Duodenal mucosa (tissue), 2 donors: ENCODE data around the gene EBLN1.

Experiments used
- H3K27ac ChIP-seq: one replicate; pipeline ENCODE4 v1.7.0; 2013; ENCODE audit warnings: low read depth, low read length
- H3K27me3 ChIP-seq, 2 donors: one replicate each; pipeline ENCODE4 v1.7.0; 2013; ENCODE audit warnings: low read length in 2 of 2, control low read depth in 1 of 2; ENCODE audit not compliant: insufficient read depth in 2 of 2, control insufficient read depth in 1 of 2
- H3K36me3 ChIP-seq, 2 donors: one replicate each; pipeline ENCODE4 v1.7.0; 2013; ENCODE audit warnings: low read length in 2 of 2, control low read depth in 1 of 2; ENCODE audit not compliant: insufficient read depth in 2 of 2, control insufficient read depth in 1 of 2
- H3K4me1 ChIP-seq, 2 donors: one replicate each; pipeline ENCODE4 v1.7.0; 2013; ENCODE audit warnings: low read length in 2 of 2, control low read depth in 1 of 2; ENCODE audit not compliant: insufficient read depth in 2 of 2, control insufficient read depth in 1 of 2
- H3K4me3 ChIP-seq, 2 donors: one replicate each; pipeline ENCODE4 v1.7.0; 2013; ENCODE audit warnings: low read length in 2 of 2, low read depth in 1 of 2
- H3K9ac ChIP-seq, 2 donors: one replicate each; pipeline ENCODE4 v1.7.0; 2013; ENCODE audit warnings: low read length in 2 of 2, low read depth in 1 of 2
- H3K9me3 ChIP-seq, 2 donors: one replicate each; pipeline ENCODE4 v1.7.0; 2013; ENCODE audit warnings: low read length in 2 of 2, control low read depth in 1 of 2; ENCODE audit not compliant: control insufficient read depth in 1 of 2

EBLN1 gene

DNA sequence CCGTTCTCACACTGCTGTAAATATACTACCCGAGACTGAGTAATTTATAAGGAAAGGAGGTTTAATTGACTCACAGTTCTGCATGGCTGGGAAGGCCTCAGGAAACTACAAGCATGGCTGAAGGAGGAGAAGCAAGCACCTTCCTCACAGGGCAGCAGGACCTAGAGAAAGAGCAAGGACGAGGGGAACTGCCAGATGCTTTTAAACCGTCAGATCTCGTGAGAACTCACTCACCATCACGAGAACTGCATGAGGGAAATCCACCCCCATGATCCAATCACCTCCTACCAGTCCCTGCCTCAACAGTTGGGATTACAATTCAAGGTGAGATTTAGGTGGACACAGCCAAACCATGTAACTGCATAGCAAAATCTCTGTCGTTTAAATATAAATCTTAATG is at the start of gene EBLN1:
EBLN1 (minus strand) TSS at position 174 of the 400 bp plus-strand sequence. CDS start 8,032 bp downstream, outside the sequence.
- no peaks in the 10 kb centered on the region for H3K36me3 ChIP-seq
- no peaks in the 10 kb centered on the region for H3K27me3 ChIP-seq
- H3K4me1 ChIP-seq: no peaks in the 10 kb centered on the region
- H3K27ac ChIP-seq: no peak within 1 kb of the TSS
- H3K4me3 ChIP-seq: no peak within 1 kb of the TSS
- no peaks in the 10 kb centered on the region for H3K9me3 ChIP-seq
- no peak within 1 kb of the TSS for H3K9ac ChIP-seq

DNA sequence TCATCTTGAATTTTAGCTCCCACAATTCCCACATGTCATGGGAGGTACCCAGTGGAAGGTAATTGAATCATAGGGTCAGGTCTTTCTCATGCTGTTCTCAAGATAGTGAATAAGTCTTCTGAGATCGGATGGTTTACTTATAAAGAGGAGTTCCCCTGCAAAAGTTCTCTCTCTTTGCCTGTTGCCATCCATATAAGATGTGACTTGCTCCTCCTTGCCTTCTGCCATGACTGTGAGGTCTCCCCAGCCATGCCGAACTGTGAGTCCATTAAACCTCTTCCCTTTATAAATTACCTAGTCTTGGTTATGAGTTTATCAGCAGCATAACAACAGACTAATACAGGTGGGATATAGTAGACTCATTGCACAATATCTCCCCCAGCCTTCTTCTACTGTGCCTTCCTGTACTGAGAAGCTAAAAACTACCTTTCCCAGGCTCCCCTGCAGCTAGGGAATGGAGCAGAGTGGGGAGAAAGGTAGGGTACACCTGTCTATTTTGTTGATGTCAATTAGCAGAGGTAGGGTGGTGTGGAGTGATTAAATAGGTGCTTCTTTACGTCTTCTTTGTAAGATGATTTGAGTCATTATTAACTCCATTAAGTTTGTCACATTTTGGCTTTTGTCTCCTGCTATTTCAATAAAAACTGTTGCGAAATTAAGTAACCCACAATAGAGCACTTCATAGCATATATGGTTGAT is 48.2 kb upstream of the EBLN1 start:
- H3K4me3 ChIP-seq: no peak overlapping the region
- no peak overlapping the region for H3K9ac ChIP-seq
- H3K27me3 ChIP-seq: peaks cover 3% of the 10 kb centered on the region in 2 donors
- H3K36me3 ChIP-seq: no peaks in the 10 kb centered on the region
- no peak overlapping the region for H3K27ac ChIP-seq
- no peaks in the 10 kb centered on the region for H3K9me3 ChIP-seq
- no peaks in the 10 kb centered on the region for H3K4me1 ChIP-seq

GRCh38 chr10:22263106-22263505 is 45.3 kb upstream of the EBLN1 start:
- Histone ChIP-seq H3K27me3 (peaks cover 0 to 8% of the 10 kb centered on the region in 2 donors), H3K4me1 (no peaks in the 10 kb centered on the region), H3K9me3 (no peaks in the 10 kb centered on the region), H3K27ac (no peak overlapping the region), H3K4me3 (no peak overlapping the region), H3K9ac (no peak overlapping the region), H3K36me3 (no peaks in the 10 kb centered on the region)

DNA sequence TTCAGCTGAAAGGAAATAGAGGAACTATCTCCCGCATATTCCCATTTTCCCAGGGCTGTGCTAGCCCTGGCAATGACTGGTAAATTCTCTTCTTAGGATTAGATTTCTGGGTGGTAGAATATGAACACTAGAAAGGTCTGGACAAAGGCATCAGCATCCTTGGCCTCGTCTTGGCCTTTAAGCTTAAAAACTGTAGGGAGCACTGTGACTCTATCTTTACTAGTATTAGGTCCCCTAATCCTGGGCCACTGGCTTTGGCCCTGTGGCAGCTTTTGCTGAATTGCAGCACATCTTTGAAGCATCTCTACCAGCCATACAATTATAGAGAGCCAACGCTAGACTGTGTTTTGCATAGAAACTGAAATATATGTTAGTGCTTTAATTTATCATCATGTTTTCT is 41.5 kb upstream of the EBLN1 start:
- no peak overlapping the region for H3K27ac ChIP-seq
- no peak overlapping the region for H3K9ac ChIP-seq
- H3K4me1 ChIP-seq: no peaks in the 10 kb centered on the region
- no peak overlapping the region for H3K4me3 ChIP-seq
- peaks cover 0 to 22% of the 10 kb centered on the region in 2 donors for H3K27me3 ChIP-seq
- H3K36me3 ChIP-seq: no peaks in the 10 kb centered on the region
- H3K9me3 ChIP-seq: no peaks in the 10 kb centered on the region

GRCh38 chr10:22258471-22258870 is 40.7 kb upstream of the EBLN1 start:
- no peaks in the 10 kb centered on the region for H3K4me1 ChIP-seq
- no peak overlapping the region for H3K27ac ChIP-seq
- H3K27me3 ChIP-seq: peaks cover 0 to 27% of the 10 kb centered on the region in 2 donors
- no peaks in the 10 kb centered on the region for H3K9me3 ChIP-seq
- H3K36me3 ChIP-seq: no peaks in the 10 kb centered on the region
- H3K9ac ChIP-seq: no peak overlapping the region
- H3K4me3 ChIP-seq: no peak overlapping the region

GRCh38 chr10:22253580-22253882 is 35.7 kb upstream of the EBLN1 start:
- Histone ChIP-seq H3K27me3 (peaks cover 0 to 27% of the 10 kb centered on the region in 2 donors), H3K27ac (peak overlapping the region; percentile 96), H3K9me3 (no peaks in the 10 kb centered on the region), H3K4me3 (peak overlapping the region; percentile 84 to 91), H3K36me3 (no peaks in the 10 kb centered on the region), H3K9ac (peak overlapping the region; percentile 68 to 97), H3K4me1 (peaks cover 0 to 3% of the 10 kb centered on the region in 2 donors)

DNA sequence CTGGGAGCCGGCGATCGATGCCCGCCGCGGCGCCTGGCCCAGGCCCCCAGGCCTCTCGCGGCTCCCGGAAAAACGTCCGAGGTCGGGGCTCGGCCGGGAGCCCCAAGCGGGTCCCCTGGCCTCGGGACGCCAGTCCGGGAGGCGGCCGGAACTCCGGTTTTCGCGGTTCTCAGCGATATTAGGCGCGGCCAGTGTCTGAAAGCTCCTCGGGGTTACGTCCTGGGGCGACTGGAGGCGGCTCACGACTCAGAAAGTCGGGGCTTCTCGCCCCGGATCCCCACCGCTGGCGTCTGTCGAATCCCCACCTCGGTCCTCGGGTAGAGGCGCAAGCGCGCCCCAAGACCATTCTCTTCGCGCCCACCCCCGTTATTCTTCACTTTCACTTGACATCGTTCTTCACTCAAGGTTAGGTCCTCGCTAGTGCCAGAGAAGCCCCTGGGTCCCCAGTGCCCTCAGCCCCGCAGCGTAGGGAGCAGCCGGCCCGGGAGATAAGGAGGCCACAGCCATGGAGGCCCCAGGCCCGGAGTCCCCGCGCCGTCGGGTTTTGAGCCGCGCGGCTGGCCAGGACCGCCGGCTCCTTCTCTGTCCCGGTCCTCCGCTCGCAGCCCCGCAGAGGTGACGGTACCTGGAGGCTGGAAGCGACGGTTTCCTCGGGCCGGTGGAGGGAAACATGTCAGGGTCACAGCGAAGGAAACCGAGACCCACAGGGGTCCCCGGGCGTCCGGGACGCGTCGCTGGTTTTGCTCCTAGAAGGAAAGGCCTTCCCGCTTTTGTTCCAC is 35.2 kb upstream of the EBLN1 start:
- Histone ChIP-seq H3K4me3 (peak overlapping the region; percentile 84 to 91), H3K9ac (peak overlapping the region; percentile 68 to 97), H3K36me3 (no peaks in the 10 kb centered on the region), H3K4me1 (peaks cover 0 to 3% of the 10 kb centered on the region in 2 donors), H3K27ac (peak overlapping the region; percentile 96), H3K9me3 (no peaks in the 10 kb centered on the region), H3K27me3 (peaks cover 0 to 22% of the 10 kb centered on the region in 2 donors)

DNA sequence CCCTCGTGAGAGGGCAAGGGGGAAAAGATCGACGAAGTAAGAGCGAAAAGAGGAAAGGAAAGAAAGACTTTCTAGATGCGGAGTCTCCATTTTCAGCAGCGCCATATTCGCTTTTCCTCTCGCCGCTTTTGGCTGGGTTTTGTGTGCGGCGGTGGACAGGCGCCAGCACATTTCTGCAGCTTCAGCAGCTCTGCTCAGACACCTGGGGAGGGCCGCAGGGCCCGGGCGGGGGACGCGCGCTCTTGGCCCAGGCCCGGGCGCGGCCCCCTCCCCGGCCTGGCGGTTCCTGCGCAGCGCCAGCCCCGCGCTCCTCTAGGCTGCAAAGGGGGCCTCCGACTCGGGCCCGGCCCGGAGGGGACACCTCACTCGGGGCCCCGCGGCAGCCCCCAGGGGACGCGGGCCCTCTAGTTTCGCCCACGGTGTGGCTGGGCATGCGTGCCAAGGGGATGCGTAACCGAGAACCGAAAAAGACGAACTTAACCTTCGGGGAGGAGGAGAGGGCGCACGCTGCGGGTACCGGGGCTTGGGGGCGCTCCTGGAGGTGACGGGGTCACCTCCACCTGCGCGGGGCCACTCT is 34.5 kb upstream of the EBLN1 start:
- Histone ChIP-seq H3K4me1 (peaks cover 0 to 3% of the 10 kb centered on the region in 2 donors), H3K4me3 (peak overlapping the region; percentile 84 to 91), H3K36me3 (no peaks in the 10 kb centered on the region), H3K9ac (peak overlapping the region; percentile 68 to 97), H3K9me3 (no peaks in the 10 kb centered on the region), H3K27ac (peak overlapping the region; percentile 96), H3K27me3 (peaks cover 0 to 21% of the 10 kb centered on the region in 2 donors)

- Histone ChIP-seq H3K27me3 (peaks cover 0 to 16% of the 10 kb centered on the region in 2 donors), H3K9me3 (no peaks in the 10 kb centered on the region), H3K4me3 (peak overlapping the region; percentile 84 to 91), H3K27ac (peak overlapping the region; percentile 96), H3K36me3 (no peaks in the 10 kb centered on the region), H3K9ac (peak overlapping the region; percentile 68 to 97), H3K4me1 (peaks cover 0 to 3% of the 10 kb centered on the region in 2 donors)
Measured at GRCh38 chr10:22251751-22252223, 34.0 kb upstream of the EBLN1 start.
